Neural cell (in vitro differentiated cells): ENCODE measurements around the gene PLCL1. TPM values are rescaled to one million over a fixed set of nuclear protein-coding genes. Genes with fewer than 3 reads are reported as not detected.

Experiments used
- H2AFZ ChIP-seq: fragments of 200-600, 300-800 bp; sonication (generic), shearing (Covaris generic); 2 replicates; pipeline ENCODE4 v1.6.0; 2014; ENCODE audit warnings: low read depth, mild to moderate bottlenecking, antibody characterized with exemption, low read length, moderate library complexity
- H3F3A ChIP-seq: fragments of 200-600 bp; shearing (Covaris generic); 2 replicates; pipeline ENCODE4 v1.6.1; 2016; ENCODE audit warnings: mild to moderate bottlenecking, moderate library complexity, mixed read lengths, antibody characterized with exemption, low read length; ENCODE audit not compliant: insufficient read depth, poor library complexity, severe bottlenecking
- H3K27ac ChIP-seq: fragments of 200-600, 300-800 bp; sonication (generic), shearing (Covaris generic); 2 replicates; pipeline ENCODE4 v1.5.1; 2014; ENCODE audit warnings: mild to moderate bottlenecking, low read length, moderate library complexity
- H3K27me3 ChIP-seq: fragments of 300-800, 200-600 bp; sonication (generic), shearing (Covaris generic); 2 replicates; pipeline ENCODE4 v1.6.0; 2014; ENCODE audit warnings: mild to moderate bottlenecking, low read depth, low read length, moderate library complexity; ENCODE audit not compliant: insufficient read depth
- H3K36me3 ChIP-seq: fragments of 300-800, 200-600 bp; sonication (generic), shearing (Covaris generic); 2 replicates; pipeline ENCODE4 v1.5.1; 2014; ENCODE audit warnings: mild to moderate bottlenecking, antibody characterized with exemption, low read length, moderate library complexity; ENCODE audit not compliant: insufficient read depth
- H3K4me2 ChIP-seq: fragments of 300-800, 200-600 bp; sonication (generic), shearing (Covaris generic); 2 replicates; pipeline ENCODE4 v1.6.0; 2014; ENCODE audit warnings: mild to moderate bottlenecking, low read length
- H3K4me3 ChIP-seq: fragments of 300-800, 200-600 bp; sonication (generic), shearing (Covaris generic); 2 replicates; pipeline ENCODE4 v1.5.1; 2014; ENCODE audit warnings: mild to moderate bottlenecking, low read length, moderate library complexity
- H3K79me2 ChIP-seq: fragments of 200-600 bp; shearing (Covaris generic); replicated peaks from 2 replicates; pipeline ENCODE4 v1.6.0; 2014; ENCODE audit warnings: mild to moderate bottlenecking, low read length, moderate library complexity; ENCODE audit not compliant: insufficient read depth
- H3K9ac ChIP-seq: fragments of 300-800, 200-600 bp; sonication (generic), shearing (Covaris generic); 2 replicates; pipeline ENCODE4 v1.6.1; 2016; ENCODE audit warnings: mild to moderate bottlenecking, low read length, mixed read lengths
- H3K9me2 ChIP-seq: fragments of 200-600 bp; shearing (Covaris generic); 2 replicates; pipeline ENCODE4 v1.6.1; 2016; ENCODE audit warnings: mild to moderate bottlenecking, low read length, mixed read lengths; ENCODE audit not compliant: insufficient read depth
- H3K9me3 ChIP-seq: fragments of 200-600, 300-800 bp; sonication (generic), shearing (Covaris generic); 2 replicates; pipeline ENCODE4 v1.6.1; 2016; ENCODE audit warnings: mild to moderate bottlenecking, mixed run types, low read length, moderate library complexity, mixed read lengths
- H4K20me1 ChIP-seq: fragments of 200-600 bp; shearing (Covaris generic); 2 replicates; pipeline ENCODE4 v1.6.1; 2016; ENCODE audit warnings: mild to moderate bottlenecking, mixed run types; ENCODE audit not compliant: insufficient read depth
- EP300 ChIP-seq: fragments of 450-650 bp; conservative IDR thresholded peaks from 2 replicates; pipeline ENCODE4 v1.6.1; 2014; ENCODE audit warnings: antibody characterized with exemption, mild to moderate bottlenecking, moderate library complexity; ENCODE audit not compliant: poor library complexity, severe bottlenecking
- EZH2 ChIP-seq: fragments of 200-600, 300-800 bp; shearing (Covaris generic), sonication (generic); IDR thresholded peaks from 2 replicates; pipeline ENCODE4 v1.6.1; 2014; ENCODE audit warnings: antibody characterized with exemption, low read length, borderline replicate concordance, mild to moderate bottlenecking; ENCODE audit not compliant: insufficient read depth, poor library complexity, severe bottlenecking
- MXI1 ChIP-seq: fragments of 450-650 bp; conservative IDR thresholded peaks from 2 replicates; pipeline ENCODE4 v1.6.1; 2014; ENCODE audit warnings: antibody characterized with exemption, mild to moderate bottlenecking; ENCODE audit not compliant: poor library complexity, severe bottlenecking
- POLR2AphosphoS5 ChIP-seq: IDR thresholded peaks from 2 replicates; pipeline ENCODE4 v1.6.1; 2012
- RAD21 ChIP-seq: fragments of 450-650 bp; conservative IDR thresholded peaks from 2 replicates; pipeline ENCODE4 v1.6.1; 2014; ENCODE audit warnings: antibody characterized with exemption, mild to moderate bottlenecking, moderate library complexity
- SMC3 ChIP-seq: fragments of 450-650 bp; conservative IDR thresholded peaks from 2 replicates; pipeline ENCODE4 v1.6.1; 2014; ENCODE audit warnings: antibody characterized with exemption, mild to moderate bottlenecking, moderate library complexity; ENCODE audit not compliant: poor library complexity
- TAF1 ChIP-seq: IDR thresholded peaks from 2 replicates; pipeline ENCODE4 v1.6.1; 2012; ENCODE audit warnings: low read depth
- polyA plus RNA-seq: library from polyadenylated mRNA; depleted of rRNA; stranded (reverse); fragments of >200 nt; gene quantifications from 2 replicates; pipeline ENCODE4 v1.2.3, GENCODE V29; 2014
- TF ChIP-seq, protein P1 (sequence below): IDR thresholded peaks from 2 replicates; pipeline ENCODE4 v1.6.1; 2012; ENCODE audit warnings: borderline replicate concordance
- TF ChIP-seq, protein P2 (sequence below): fragments of 450-650 bp; IDR thresholded peaks from 2 replicates; pipeline ENCODE4 v1.5.1; 2014; ENCODE audit warnings: antibody characterized with exemption, mild to moderate bottlenecking, moderate library complexity; ENCODE audit not compliant: poor library complexity, severe bottlenecking

PLCL1 gene
- polyA plus RNA-seq, 1 donor from 2014 or later, result 6.8 TPM

DNA sequence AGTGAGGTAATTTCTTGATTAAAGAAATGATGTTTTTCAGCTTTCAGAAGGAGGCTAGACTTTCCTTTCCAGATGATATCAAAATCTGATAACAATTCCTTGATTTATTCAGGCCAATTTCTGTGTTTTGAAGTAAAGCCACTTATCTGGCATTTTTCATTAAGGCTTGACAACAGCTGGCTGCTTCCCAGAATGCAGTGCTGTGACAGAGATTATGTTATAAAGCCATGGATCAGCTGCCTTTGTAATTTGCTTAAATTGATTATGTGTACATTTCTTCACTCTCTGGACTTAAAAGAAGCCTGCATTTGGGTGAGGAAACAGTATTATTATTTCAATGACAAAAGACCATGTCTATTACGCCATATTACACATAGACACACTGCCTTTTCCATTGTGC lies 136.0 kb downstream of the PLCL1 start:
- no peak overlapping the region for H3K4me2 ChIP-seq
- no peaks in the 10 kb centered on the region for H4K20me1 ChIP-seq
- no peak overlapping the region for H3K4me3 ChIP-seq
- no peaks in the 10 kb centered on the region for H3K9me2 ChIP-seq
- H3K27ac ChIP-seq, result no peak overlapping the region
- H3K27me3 ChIP-seq, result no peaks in the 10 kb centered on the region
- no peaks in the 10 kb centered on the region for H3K9me3 ChIP-seq
- no peaks in the 10 kb centered on the region for H3F3A ChIP-seq
- H3K9ac ChIP-seq, result no peak overlapping the region
- H3K36me3 ChIP-seq, result no peaks in the 10 kb centered on the region
- no peaks in the 10 kb centered on the region for H3K79me2 ChIP-seq
- H2AFZ ChIP-seq, result no peak overlapping the region
- TF ChIP-seq POLR2AphosphoS5, result no peak
- TF ChIP-seq, protein P1, sequence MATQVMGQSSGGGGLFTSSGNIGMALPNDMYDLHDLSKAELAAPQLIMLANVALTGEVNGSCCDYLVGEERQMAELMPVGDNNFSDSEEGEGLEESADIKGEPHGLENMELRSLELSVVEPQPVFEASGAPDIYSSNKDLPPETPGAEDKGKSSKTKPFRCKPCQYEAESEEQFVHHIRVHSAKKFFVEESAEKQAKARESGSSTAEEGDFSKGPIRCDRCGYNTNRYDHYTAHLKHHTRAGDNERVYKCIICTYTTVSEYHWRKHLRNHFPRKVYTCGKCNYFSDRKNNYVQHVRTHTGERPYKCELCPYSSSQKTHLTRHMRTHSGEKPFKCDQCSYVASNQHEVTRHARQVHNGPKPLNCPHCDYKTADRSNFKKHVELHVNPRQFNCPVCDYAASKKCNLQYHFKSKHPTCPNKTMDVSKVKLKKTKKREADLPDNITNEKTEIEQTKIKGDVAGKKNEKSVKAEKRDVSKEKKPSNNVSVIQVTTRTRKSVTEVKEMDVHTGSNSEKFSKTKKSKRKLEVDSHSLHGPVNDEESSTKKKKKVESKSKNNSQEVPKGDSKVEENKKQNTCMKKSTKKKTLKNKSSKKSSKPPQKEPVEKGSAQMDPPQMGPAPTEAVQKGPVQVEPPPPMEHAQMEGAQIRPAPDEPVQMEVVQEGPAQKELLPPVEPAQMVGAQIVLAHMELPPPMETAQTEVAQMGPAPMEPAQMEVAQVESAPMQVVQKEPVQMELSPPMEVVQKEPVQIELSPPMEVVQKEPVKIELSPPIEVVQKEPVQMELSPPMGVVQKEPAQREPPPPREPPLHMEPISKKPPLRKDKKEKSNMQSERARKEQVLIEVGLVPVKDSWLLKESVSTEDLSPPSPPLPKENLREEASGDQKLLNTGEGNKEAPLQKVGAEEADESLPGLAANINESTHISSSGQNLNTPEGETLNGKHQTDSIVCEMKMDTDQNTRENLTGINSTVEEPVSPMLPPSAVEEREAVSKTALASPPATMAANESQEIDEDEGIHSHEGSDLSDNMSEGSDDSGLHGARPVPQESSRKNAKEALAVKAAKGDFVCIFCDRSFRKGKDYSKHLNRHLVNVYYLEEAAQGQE, result no peak
- no peak for TF ChIP-seq RAD21
- no peak for TF ChIP-seq MXI1
- TF ChIP-seq SMC3, result no peak
- TF ChIP-seq TAF1, result no peak
- no peak for TF ChIP-seq EZH2
- TF ChIP-seq, protein P2, sequence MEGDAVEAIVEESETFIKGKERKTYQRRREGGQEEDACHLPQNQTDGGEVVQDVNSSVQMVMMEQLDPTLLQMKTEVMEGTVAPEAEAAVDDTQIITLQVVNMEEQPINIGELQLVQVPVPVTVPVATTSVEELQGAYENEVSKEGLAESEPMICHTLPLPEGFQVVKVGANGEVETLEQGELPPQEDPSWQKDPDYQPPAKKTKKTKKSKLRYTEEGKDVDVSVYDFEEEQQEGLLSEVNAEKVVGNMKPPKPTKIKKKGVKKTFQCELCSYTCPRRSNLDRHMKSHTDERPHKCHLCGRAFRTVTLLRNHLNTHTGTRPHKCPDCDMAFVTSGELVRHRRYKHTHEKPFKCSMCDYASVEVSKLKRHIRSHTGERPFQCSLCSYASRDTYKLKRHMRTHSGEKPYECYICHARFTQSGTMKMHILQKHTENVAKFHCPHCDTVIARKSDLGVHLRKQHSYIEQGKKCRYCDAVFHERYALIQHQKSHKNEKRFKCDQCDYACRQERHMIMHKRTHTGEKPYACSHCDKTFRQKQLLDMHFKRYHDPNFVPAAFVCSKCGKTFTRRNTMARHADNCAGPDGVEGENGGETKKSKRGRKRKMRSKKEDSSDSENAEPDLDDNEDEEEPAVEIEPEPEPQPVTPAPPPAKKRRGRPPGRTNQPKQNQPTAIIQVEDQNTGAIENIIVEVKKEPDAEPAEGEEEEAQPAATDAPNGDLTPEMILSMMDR, result no peak
- no peak for TF ChIP-seq EP300

DNA sequence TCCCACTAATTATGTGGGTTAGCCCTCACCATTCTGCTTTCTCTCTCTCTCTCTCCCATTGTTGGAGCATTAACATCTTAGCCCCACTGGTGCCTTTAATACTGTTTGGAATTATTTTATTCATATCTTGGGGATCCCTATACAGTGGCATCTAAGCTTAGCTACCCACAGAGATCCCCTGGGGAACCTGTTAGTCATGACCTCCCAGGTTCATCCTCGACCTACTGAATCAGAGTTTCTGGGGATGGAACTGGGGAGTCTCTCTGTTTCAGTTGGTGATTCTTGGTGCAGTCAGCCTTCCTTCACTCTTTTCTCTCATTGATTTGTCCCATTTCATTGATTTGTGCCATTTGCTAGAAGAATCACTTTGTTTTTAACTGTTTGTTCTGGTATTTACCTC lies 137.3 kb downstream of the PLCL1 start:
- TF ChIP-seq EP300 (no peak), POLR2AphosphoS5 (no peak), TAF1 (no peak), RAD21 (no peak), MXI1 (no peak), SMC3 (no peak)
- TF ChIP-seq, protein P1, result no peak
- Histone ChIP-seq H3K36me3 (no peaks in the 10 kb centered on the region), H3F3A (no peaks in the 10 kb centered on the region), H2AFZ (no peak overlapping the region), H3K9ac (no peak overlapping the region), H3K27me3 (no peaks in the 10 kb centered on the region), H3K4me2 (no peak overlapping the region), H4K20me1 (no peaks in the 10 kb centered on the region), H3K4me3 (no peak overlapping the region), H3K9me3 (no peaks in the 10 kb centered on the region), H3K79me2 (no peaks in the 10 kb centered on the region), H3K9me2 (no peaks in the 10 kb centered on the region), H3K27ac (no peak overlapping the region)
